HEK293 (cell line): ENCODE results near the gene RPL23.
A peak's percentile ranks its signal among the peaks of the same experiment; 100 is the strongest.

Experiments used
- AEBP2 ChIP-seq: fragments of 450-650 bp; formaldehyde crosslinking; IDR thresholded peaks from 2 replicates; pipeline ENCODE4 v1.5.1; 2016; ENCODE audit warnings: missing biosample characterization, missing genetic modification characterization, borderline replicate concordance
- CTCF ChIP-seq: fragments of 450-650 bp; formaldehyde crosslinking; IDR thresholded peaks from 2 replicates; pipeline ENCODE4 v1.5.1; 2016; ENCODE audit warnings: missing biosample characterization, missing genetic modification characterization
- GFI1B ChIP-seq: fragments of 450-650 bp; formaldehyde crosslinking; IDR thresholded peaks from 2 replicates; pipeline ENCODE4 v1.5.1; 2016; ENCODE audit warnings: missing biosample characterization, missing genetic modification characterization
- ZBTB7A ChIP-seq: fragments of 450-650 bp; formaldehyde crosslinking; IDR thresholded peaks from 2 replicates; pipeline ENCODE4 v1.5.1; 2016; ENCODE audit warnings: low read depth, missing biosample characterization, missing genetic modification characterization
- ZNF610 ChIP-seq: fragments of 450-650 bp; formaldehyde crosslinking; IDR thresholded peaks from 2 replicates; pipeline ENCODE4 v1.5.1; 2016; ENCODE audit warnings: missing biosample characterization, missing genetic modification characterization, borderline replicate concordance

GRCh38 chr17:38824899-38825761, 28.4 kb downstream of the RPL23 start, which contains the start of gene CWC25:
- 0 out of 2 replicates have a peak, but pooled peaks have one; percentile 35 for TF ChIP-seq GFI1B (tag by site-specific recombination)
- no peak for TF ChIP-seq CTCF
- TF ChIP-seq AEBP2 (tag by site-specific recombination): no peak
- TF ChIP-seq ZNF610 (tag by site-specific recombination): peak; percentile 76; the same call in 1 of the 2 replicates
- TF ChIP-seq ZBTB7A: no peak
